KBM-7 (cell line): ENCODE data around the gene FAM83F.

ENCODE experiments used
- DNase-seq: peaks from one replicate; pipeline ENCODE4 v3.0.0-alpha.2; 2015
- in situ Hi-C: fragments of 300-500 bp; cut with MboI; formaldehyde crosslinking; loops from 2 replicates; pipeline ENCODE4 v1.14.3; 2020; ENCODE audit warnings: low sequenced_read_pairs, low pct_unique_long_range_greater_than_20kb, mixed read lengths

FAM83F gene

DNA sequence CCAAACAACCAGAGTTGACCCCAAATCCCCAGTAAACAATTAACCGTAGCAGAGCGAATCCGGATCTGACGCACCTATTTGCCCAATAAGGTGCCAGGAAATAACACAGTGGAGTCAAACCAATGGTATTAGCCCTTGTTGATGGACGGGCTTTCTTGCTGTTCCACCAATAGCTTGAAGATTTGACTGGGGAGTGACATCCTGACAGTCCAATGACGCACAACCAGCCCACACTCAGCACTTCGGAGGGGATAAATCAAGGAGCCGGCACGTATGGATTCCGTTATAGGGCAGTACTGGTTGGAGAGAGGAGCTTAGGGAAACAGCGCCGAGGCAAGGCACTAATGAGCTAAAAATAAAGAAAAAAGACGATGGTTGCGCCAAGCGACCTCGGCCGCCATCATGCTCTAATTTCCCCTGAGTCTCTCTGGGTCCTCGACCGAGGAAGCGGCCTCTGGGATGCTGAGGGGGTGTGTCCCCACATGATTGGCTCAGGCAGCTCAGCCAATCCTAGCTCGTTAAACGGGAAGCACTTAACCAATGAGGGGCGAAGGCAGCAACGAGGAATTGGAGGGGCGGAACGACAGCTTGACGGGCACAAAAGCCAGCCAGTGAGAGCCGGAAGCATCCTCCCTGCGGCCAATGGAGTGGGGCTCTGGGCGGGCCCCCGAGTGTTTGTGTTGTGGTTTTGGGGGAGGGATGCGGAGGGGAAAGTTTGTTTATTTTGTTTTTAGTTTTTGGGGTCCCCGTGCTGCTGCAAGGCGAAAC is 49.5 kb downstream of the FAM83F start:
- in situ Hi-C loops: no loop called here
- DNase-seq: peak; percentile 99

DNA sequence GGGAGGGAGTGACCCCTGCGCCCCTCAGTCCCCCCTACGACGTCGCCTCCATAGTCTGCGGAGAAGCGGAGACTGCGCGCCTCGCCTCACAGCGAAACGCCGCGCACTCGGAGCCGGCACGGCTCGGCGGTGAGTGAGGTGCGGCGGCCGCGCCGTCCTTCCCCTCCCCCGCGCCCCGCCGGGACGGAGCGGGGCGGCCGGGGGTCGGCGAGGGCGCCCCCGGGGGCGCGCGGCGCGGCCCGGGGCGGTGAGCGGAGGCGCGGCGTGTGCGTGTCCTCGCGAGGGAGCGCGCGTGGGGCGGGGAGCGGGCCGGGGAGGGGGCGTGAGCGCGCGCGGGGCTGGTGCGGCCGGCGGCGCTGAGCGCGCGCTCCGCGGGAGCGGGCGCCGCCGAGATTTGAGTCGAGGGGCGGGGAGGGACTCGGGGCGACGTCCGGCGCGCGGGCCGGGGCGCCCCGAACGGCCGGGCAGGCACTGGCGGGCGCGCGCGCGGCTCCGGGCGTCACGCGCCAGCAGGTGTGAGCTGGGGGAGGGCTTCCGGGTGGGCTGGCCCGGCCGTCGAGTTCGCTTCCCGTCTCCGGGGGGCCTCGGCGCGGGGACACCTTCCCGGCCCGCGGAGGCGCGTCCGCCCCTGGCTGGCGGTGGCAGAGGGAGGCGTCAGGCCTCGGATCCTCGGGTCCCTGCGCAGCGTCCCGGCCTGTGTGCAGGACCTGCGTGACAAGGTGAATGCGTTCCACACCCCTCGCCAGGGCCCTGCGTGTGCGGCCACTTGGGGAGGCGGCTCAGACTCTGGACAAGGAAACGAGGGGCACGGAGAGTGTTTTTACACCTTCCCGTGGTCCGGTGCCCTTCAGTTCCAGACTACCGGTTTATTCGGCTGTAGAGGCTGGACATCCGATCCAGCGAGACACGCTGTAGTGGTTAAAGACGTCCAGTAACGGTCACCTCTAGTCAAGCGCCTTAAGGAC is 50.4 kb downstream of the FAM83F start:
- DNase-seq: peak; percentile 57
- in situ Hi-C loops: no loop called here

- DNase-seq: no peak
- in situ Hi-C loops: no loop called here
Measured at GRCh38 chr22:40046126-40046525, 51.4 kb downstream of the FAM83F start.

- DNase-seq: peak; percentile 60
- in situ Hi-C loops: no loop called here
Measured at GRCh38 chr22:40050258-40050657, 55.5 kb downstream of the FAM83F start.

- DNase-seq: peak; percentile 62
- in situ Hi-C loops: no loop called here
Measured at GRCh38 chr22:40051322-40051721, 56.6 kb downstream of the FAM83F start.

- in situ Hi-C loops: no loop called here
- DNase-seq: no peak
Measured at GRCh38 chr22:40053460-40053859, 58.7 kb downstream of the FAM83F start.

- DNase-seq: no peak
- in situ Hi-C loops: no loop called here
Measured at GRCh38 chr22:40054486-40054885, 59.7 kb downstream of the FAM83F start.

- DNase-seq: peak; percentile 61
- in situ Hi-C loops: no loop called here
Measured at GRCh38 chr22:40055143-40055883, 60.6 kb downstream of the FAM83F start.

- in situ Hi-C loops: no loop called here
- no peak for DNase-seq
Measured at GRCh38 chr22:40056154-40056553, 61.4 kb downstream of the FAM83F start.

DNA sequence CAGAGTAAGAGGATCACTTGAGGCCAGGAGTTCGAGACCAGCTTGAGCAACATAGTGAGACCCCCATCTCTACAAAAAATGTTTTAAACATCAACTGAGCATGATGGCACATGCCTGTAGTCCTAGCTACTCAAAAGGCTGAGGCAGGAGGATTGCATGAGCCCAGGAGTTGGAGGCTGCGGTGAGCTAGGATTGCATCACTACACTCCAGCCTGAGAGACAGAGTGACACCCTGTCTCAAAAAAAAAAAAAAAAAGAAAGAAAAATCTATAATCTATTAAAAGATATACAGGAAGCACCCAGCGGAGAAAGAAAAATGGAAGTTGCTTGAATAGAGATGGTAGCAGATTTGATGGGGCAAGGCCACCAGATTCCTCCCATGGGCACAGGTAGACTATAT is 61.8 kb downstream of the FAM83F start:
- in situ Hi-C loops: no loop called here
- DNase-seq: no peak

- no peak for DNase-seq
- in situ Hi-C loops: no loop called here
Measured at GRCh38 chr22:40057652-40058051, 62.9 kb downstream of the FAM83F start.

DNA sequence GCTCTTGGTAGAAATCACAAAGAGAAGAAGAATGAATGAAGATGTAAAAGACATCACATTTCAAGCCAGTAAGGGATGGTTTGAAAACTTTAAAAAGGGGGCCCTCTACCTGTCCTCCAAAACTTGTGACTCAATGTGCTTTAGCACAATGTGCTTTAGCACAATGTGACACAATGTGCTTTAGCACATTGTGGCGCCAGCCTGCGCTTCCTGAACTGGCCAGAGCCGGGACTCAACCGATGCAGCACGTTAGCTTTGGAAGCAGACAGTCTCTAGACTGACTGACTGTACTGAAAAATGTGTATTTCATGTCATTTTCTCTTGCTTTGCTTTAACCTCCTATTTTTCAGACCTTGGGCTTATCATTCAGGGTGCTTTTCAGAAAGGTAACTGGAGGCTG is 63.5 kb downstream of the FAM83F start:
- in situ Hi-C loops: no loop called here
- DNase-seq: no peak

- in situ Hi-C loops: no loop called here
Measured at GRCh38 chr22:40065981-40066380, 71.2 kb downstream of the FAM83F start.

GRCh38 chr22:40067639-40068038 is 72.9 kb downstream of the FAM83F start:
- in situ Hi-C loops: no loop called here
- no peak for DNase-seq

More at GRCh38 chr22:40065981-40066380, 71.2 kb downstream of the FAM83F start:
- DNase-seq: no peak

DNA sequence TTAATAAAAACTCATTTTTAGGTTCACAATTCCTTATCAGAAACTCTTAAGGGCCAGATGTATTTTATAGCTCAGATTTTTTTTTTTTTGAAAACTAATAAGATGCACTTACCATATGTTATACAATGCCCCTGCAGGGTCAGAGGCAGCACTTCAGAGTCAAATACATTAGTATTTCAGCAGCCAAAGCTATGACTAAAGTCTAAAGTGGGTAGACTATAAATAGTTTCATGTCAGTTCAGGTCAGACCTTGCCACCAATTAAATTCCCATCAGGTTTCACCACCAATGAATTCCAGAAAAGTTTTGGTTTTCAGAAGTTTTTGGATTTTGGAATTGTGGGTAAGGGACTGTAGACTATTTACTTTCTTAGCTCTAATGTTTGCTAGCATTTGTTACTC is 75.9 kb downstream of the FAM83F start:
- in situ Hi-C loops: no loop called here
- DNase-seq: no peak

GRCh38 chr22:40071720-40072119 is 77.0 kb downstream of the FAM83F start:
- no peak for DNase-seq
- in situ Hi-C loops: no loop called here

DNA sequence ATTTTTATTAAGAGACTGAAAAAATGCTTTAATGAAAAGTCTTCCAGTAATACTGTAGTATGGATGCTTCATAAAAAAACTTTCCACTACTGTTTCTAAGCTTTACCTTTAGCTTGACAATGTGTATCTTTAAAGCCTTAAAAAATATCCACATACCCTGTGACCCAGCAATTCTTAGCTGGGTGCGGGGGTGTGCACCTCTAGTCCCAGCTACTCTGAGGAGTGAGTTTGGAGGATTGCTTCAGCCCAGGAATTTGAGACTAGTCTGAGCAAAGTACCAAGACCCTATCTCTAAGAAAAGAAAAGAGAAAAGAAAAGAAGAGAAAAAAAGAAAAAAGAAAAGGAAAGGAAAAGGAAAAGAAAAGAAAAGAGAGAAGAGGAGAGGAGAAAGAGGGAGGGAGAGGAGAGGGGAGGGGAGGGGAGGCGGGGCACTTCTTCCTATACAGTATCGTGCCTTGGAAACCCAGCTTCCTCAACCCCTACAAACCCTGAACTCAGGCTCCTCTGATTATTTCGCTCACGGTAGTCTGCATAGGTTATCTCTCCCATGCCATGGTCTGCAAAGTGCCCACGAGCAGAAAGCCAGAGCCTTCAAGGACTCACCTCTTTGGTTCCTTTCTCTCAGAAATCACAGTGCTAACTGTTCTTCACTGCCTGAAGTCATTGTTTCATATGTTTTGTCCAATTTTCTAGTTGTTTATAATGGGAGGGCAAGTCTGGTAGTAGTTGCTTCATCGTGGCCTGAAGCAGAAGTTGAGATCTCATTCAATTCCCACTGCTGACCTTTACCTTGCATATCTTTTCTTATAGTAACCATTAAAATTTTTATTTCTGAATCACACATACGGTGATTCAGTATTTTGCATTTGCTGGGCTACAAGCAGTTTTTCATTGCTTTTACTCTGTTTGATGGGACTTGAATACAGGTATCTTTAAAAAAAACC is 82.2 kb downstream of the FAM83F start:
- peak; percentile 32 for DNase-seq
- in situ Hi-C loops: no loop called here

GRCh38 chr22:40077646-40078016 is 82.9 kb downstream of the FAM83F start:
- in situ Hi-C loops: no loop called here
- DNase-seq: no peak

GRCh38 chr22:40081662-40082061 is 86.9 kb downstream of the FAM83F start:
- DNase-seq: no peak
- in situ Hi-C loops: no loop called here
